DOHH2 (cell line): ENCODE measurements around the gene LRATD1.

ENCODE experiments used
- H3F3A ChIP-seq: fragments of 200-600 bp; sonication (generic), shearing (Covaris generic); 2 replicates; pipeline ENCODE4 v1.6.0; 2016; ENCODE audit warnings: antibody characterized with exemption, mild to moderate bottlenecking; ENCODE audit not compliant: control insufficient read depth, insufficient read depth
- H3K27ac ChIP-seq: fragments of 200-600 bp; sonication (generic); 2 replicates; pipeline ENCODE4 v1.5.1; 2014; ENCODE audit warnings: low read depth, mild to moderate bottlenecking, low read length, moderate library complexity
- H3K27me3 ChIP-seq: fragments of 200-600 bp; sonication (generic); 2 replicates; pipeline ENCODE4 v1.6.1; 2014; ENCODE audit warnings: mild to moderate bottlenecking, low read length, mixed read lengths; ENCODE audit not compliant: control insufficient read depth
- H3K36me3 ChIP-seq: fragments of 200-600 bp; sonication (generic); 2 replicates; pipeline ENCODE4 v1.6.1; 2014; ENCODE audit warnings: mild to moderate bottlenecking, low read length, moderate library complexity, mixed read lengths; ENCODE audit not compliant: control insufficient read depth
- H3K4me1 ChIP-seq: fragments of 200-600 bp; sonication (generic); 2 replicates; pipeline ENCODE4 v1.6.1; 2014; ENCODE audit warnings: mild to moderate bottlenecking, low read length, mixed read lengths; ENCODE audit not compliant: control insufficient read depth
- H3K4me2 ChIP-seq: fragments of 200-600 bp; sonication (generic); 2 replicates; pipeline ENCODE4 v1.6.0; 2014; ENCODE audit warnings: mild to moderate bottlenecking, low read length, moderate library complexity
- H3K4me3 ChIP-seq: fragments of 200-600 bp; sonication (generic); 2 replicates; pipeline ENCODE4 v1.5.1; 2014; ENCODE audit warnings: mild to moderate bottlenecking, low read length, mixed read lengths
- H3K79me2 ChIP-seq: fragments of 200-600 bp; sonication (generic); 2 replicates; pipeline ENCODE4 v1.6.1; 2014; ENCODE audit warnings: mild to moderate bottlenecking, low read length, mixed read lengths; ENCODE audit not compliant: control insufficient read depth
- H3K9me2 ChIP-seq: fragments of 200-600 bp; sonication (generic); replicated peaks from 2 replicates; pipeline ENCODE4 v1.6.1; 2014; ENCODE audit warnings: mild to moderate bottlenecking, low read length, mixed read lengths; ENCODE audit not compliant: control insufficient read depth
- H3K9me3 ChIP-seq: fragments of 200-600 bp; sonication (generic); 2 replicates; pipeline ENCODE4 v1.6.1; 2014; ENCODE audit warnings: antibody characterized with exemption, low read length, mixed read lengths; ENCODE audit not compliant: control insufficient read depth, insufficient read depth
- H4K20me1 ChIP-seq: fragments of 200-600 bp; sonication (generic); 2 replicates; pipeline ENCODE4 v1.6.0; 2014; ENCODE audit warnings: low read depth, mild to moderate bottlenecking, antibody characterized with exemption, low read length, moderate library complexity; ENCODE audit not compliant: control insufficient read depth, insufficient read depth
- EZH2phosphoT487 ChIP-seq: fragments of 200-600 bp; sonication (generic); IDR thresholded peaks from 2 replicates; pipeline ENCODE4 v1.6.1; 2017; ENCODE audit warnings: borderline replicate concordance, mild to moderate bottlenecking, antibody characterized with exemption, low read length, moderate library complexity, mixed read lengths
- TF ChIP-seq, protein P1 (sequence below): fragments of 200-600 bp; sonication (generic); IDR thresholded peaks from one replicate; pipeline ENCODE4 v1.5.1; 2014; ENCODE audit warnings: antibody characterized with exemption, mild to moderate bottlenecking, low read depth, low read length; ENCODE audit not compliant: poor library complexity, severe bottlenecking

The LRATD1 gene

DNA sequence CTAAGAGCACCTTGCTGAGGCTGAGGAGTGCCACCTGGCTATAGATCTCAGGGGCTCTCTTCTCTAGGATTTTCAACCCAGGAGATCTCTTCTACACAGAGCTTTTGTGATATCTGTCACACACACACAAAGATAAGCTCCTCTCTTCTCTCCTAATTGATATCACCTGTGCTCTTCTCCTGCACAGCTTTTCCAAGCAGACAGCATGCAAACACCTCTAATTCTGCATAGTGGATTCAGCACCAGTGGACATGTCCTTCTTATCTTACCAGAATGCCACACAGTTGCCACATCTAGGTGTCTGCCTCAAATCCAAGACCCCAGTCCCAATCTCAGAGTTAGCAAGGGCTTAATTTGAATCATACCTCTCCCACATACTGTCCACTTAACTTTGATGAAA lies 43.9 kb downstream of the LRATD1 start:
- H3K36me3 ChIP-seq, result no peaks in the 10 kb centered on the region
- no peaks in the 10 kb centered on the region for H3K4me1 ChIP-seq
- no peak overlapping the region for H3K27ac ChIP-seq
- no peaks in the 10 kb centered on the region for H3F3A ChIP-seq
- no peaks in the 10 kb centered on the region for H3K79me2 ChIP-seq
- no peaks in the 10 kb centered on the region for H3K9me3 ChIP-seq
- H3K4me2 ChIP-seq, result no peak overlapping the region
- H3K9me2 ChIP-seq, result no peaks in the 10 kb centered on the region
- no peaks in the 10 kb centered on the region for H3K27me3 ChIP-seq
- no peaks in the 10 kb centered on the region for H4K20me1 ChIP-seq
- no peak overlapping the region for H3K4me3 ChIP-seq
- no peak for TF ChIP-seq EZH2phosphoT487
- TF ChIP-seq, protein P1, sequence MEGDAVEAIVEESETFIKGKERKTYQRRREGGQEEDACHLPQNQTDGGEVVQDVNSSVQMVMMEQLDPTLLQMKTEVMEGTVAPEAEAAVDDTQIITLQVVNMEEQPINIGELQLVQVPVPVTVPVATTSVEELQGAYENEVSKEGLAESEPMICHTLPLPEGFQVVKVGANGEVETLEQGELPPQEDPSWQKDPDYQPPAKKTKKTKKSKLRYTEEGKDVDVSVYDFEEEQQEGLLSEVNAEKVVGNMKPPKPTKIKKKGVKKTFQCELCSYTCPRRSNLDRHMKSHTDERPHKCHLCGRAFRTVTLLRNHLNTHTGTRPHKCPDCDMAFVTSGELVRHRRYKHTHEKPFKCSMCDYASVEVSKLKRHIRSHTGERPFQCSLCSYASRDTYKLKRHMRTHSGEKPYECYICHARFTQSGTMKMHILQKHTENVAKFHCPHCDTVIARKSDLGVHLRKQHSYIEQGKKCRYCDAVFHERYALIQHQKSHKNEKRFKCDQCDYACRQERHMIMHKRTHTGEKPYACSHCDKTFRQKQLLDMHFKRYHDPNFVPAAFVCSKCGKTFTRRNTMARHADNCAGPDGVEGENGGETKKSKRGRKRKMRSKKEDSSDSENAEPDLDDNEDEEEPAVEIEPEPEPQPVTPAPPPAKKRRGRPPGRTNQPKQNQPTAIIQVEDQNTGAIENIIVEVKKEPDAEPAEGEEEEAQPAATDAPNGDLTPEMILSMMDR, result no peak

DNA sequence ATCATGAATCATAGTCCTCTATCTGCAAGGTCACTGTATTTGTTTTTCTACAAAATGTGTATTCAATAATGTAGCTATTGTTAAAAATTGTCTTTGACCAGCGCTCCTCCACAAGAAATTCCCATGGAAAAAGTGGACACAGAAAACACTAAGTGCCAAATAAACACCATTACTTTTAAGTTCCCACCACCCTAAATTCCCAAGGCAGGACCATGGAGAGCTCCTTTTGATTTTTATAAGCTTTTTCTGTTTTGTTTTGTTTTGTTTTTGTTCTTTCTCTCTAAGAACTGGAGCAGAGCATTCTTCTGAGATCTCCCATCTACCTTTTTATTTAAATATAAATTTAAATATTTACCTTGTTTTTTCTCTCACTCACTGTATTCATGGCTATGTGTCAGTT lies 44.5 kb downstream of the LRATD1 start:
- Histone ChIP-seq H3K4me2 (no peak overlapping the region), H3K4me3 (no peak overlapping the region), H3F3A (no peaks in the 10 kb centered on the region), H3K4me1 (no peaks in the 10 kb centered on the region), H3K27me3 (no peaks in the 10 kb centered on the region), H3K9me2 (no peaks in the 10 kb centered on the region), H4K20me1 (no peaks in the 10 kb centered on the region), H3K9me3 (no peaks in the 10 kb centered on the region), H3K36me3 (no peaks in the 10 kb centered on the region), H3K79me2 (no peaks in the 10 kb centered on the region), H3K27ac (no peak overlapping the region)
- TF ChIP-seq, protein P1, result no peak
- TF ChIP-seq EZH2phosphoT487, result no peak

DNA sequence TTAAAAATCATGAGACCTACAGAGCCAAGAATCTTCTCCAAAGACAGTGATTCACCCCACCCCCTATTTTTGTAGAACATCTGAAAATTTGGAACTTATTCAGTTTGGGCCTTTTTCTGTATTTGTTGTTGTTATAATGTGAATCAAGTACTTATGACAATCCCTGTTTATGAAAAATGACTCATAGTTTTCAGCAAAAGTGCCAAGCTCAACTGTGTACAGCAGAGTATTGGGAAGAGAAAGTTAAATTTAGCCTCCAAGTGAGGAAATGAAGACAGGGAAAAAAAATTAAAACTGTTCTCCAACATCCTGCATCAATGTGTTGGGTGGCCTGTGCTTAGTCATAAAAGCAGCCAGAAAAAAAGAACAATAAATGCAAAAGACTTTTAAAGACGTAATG lies 46.2 kb downstream of the LRATD1 start:
- no peak overlapping the region for H3K4me3 ChIP-seq
- no peaks in the 10 kb centered on the region for H3K4me1 ChIP-seq
- no peaks in the 10 kb centered on the region for H3K27me3 ChIP-seq
- no peaks in the 10 kb centered on the region for H3F3A ChIP-seq
- H3K4me2 ChIP-seq, result no peak overlapping the region
- no peaks in the 10 kb centered on the region for H3K9me2 ChIP-seq
- TF ChIP-seq, protein P1, result no peak
- TF ChIP-seq EZH2phosphoT487, result no peak
- no peaks in the 10 kb centered on the region for H3K36me3 ChIP-seq
- H3K27ac ChIP-seq, result no peak overlapping the region
- H3K9me3 ChIP-seq, result no peaks in the 10 kb centered on the region
- H3K79me2 ChIP-seq, result no peaks in the 10 kb centered on the region
- no peaks in the 10 kb centered on the region for H4K20me1 ChIP-seq

DNA sequence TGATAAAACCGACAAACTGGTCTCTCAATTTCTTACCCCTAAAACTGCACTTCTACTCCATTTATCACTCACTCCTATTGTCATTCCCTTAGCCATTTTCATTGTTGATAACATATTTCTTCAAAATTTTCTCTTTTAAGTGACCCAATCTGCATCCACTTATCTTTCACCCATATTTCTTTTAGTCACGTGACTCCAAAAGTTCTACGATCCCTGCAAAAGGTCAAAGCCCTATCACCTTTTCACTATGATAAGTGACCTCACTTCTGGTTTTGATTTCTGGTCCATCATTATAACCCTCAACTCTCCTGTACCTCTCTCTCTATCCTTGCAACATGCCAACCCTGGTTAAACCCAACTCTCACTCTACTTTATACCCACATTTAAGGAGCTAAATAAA lies 49.1 kb downstream of the LRATD1 start:
- H3K79me2 ChIP-seq, result no peaks in the 10 kb centered on the region

More for the DNA sequence above, 49.1 kb downstream of the LRATD1 start:
- Histone ChIP-seq H4K20me1 (no peaks in the 10 kb centered on the region), H3K27me3 (no peaks in the 10 kb centered on the region), H3K4me2 (no peak overlapping the region), H3F3A (no peaks in the 10 kb centered on the region), H3K9me3 (no peaks in the 10 kb centered on the region), H3K9me2 (no peaks in the 10 kb centered on the region), H3K27ac (no peak overlapping the region), H3K36me3 (no peaks in the 10 kb centered on the region), H3K4me1 (no peaks in the 10 kb centered on the region), H3K4me3 (no peak overlapping the region)
- TF ChIP-seq, protein P1, result no peak
- TF ChIP-seq EZH2phosphoT487, result no peak
